ENCODE measurements around the gene OR2AT4.

OR2AT4 gene

DNA sequence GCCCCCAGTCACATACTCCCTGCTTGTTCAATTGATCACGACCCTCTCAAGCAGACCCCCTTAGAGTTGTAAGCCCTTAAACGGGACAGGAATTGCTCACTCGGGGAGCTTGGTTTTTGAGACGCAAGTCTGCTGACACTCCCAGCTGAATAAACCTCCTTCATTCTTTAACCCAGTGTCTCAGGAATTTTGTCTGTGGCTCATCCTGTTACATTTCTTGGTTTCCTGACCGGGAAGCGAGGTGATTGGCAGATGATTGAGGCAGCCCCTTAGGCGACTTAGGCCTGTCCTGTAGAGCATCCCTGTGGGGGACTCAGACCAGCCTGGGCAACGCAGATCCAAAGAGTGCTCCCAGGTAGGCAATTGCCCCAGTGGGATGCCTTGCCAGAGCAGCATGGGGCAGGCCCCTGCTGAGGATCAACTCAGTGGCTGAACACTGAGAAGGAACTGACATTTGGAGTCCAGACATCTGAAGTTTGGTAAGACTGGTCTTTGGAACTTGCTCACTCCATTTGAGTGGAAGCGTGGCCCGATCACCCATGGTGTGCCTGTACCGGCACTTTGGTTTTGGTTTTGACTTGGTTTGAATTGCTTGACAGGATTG lies 56.4 kb downstream of the OR2AT4 start:
- peaks cover 9% of the 10 kb centered on the region for H3K27me3 Mint-ChIP-seq
- H3K9me3 Mint-ChIP-seq, result peaks cover 4% of the 10 kb centered on the region
- no peak overlapping the region for H3K27ac Mint-ChIP-seq
- H3K4me1 Mint-ChIP-seq (ENCODE audit: low read depth), result peaks cover 5% of the 10 kb centered on the region
- H3K4me3 Mint-ChIP-seq, result no peak overlapping the region
- DNase-seq, result no peak
- H3K36me3 Mint-ChIP-seq (ENCODE audit: low read depth), result no peaks in the 10 kb centered on the region

DNA sequence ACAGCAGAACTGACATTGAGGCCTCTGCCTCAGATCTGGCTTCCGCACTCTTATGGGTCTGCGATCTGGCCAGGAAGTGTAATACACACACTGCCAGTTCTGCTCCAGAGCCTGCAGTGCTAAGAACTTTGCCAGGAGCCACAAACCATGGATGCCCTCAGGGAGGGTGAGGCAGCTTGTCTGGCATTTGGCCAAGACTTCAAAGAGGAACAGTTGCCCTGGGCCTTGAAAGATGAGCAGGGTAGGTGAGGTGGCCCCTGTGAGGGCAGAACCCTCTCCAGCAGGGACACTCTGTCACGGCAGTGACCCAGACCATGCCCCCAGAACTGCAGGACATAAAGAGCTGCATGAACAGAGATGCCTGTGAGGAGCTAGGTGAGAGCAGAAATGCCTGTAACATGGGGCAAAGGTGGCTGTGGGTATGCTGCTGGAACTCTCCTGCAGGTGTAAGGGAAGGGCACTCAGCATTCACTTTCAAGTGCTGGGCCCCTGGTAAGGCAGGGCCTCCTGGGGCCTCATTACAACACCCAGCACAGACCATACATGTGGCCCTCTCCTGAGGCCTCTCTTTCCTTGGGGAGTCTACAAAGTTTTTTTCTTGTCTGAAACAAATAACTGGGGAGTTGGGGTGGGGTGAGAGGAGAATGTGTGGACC lies 60.6 kb downstream of the OR2AT4 start:
- Mint-ChIP-seq H3K4me3 (no peak overlapping the region), H3K27ac (no peak overlapping the region), H3K9me3 (peaks cover 4% of the 10 kb centered on the region), H3K4me1 (ENCODE audit: low read depth) (peaks cover 6% of the 10 kb centered on the region), H3K36me3 (ENCODE audit: low read depth) (no peaks in the 10 kb centered on the region), H3K27me3 (peaks cover 6% of the 10 kb centered on the region)
- DNase-seq, result no peak

DNA sequence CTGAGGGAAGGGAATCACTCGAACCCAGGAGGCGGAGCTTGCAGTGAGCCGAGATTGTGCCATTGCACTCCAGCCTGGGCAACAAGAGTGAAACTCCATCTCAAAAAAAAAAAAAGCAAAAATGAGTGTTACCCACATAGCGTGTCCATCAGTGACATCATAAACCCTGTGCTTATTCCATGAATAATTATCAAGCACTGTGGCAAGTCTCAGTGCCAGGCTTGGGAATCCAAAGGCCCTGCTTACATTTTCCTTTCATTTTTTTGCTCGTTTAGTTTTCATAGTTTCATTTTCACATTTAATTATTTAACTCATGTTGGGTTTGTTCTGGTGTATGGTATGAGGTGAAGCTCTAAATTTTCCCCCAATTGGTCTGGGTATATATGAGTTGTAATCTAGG lies 61.4 kb downstream of the OR2AT4 start:
- Mint-ChIP-seq H3K27ac (no peak overlapping the region), H3K36me3 (ENCODE audit: low read depth) (no peaks in the 10 kb centered on the region), H3K9me3 (no peaks in the 10 kb centered on the region), H3K4me3 (no peak overlapping the region), H3K27me3 (no peaks in the 10 kb centered on the region), H3K4me1 (ENCODE audit: low read depth) (peaks cover 6% of the 10 kb centered on the region)
- DNase-seq, result no peak

DNA sequence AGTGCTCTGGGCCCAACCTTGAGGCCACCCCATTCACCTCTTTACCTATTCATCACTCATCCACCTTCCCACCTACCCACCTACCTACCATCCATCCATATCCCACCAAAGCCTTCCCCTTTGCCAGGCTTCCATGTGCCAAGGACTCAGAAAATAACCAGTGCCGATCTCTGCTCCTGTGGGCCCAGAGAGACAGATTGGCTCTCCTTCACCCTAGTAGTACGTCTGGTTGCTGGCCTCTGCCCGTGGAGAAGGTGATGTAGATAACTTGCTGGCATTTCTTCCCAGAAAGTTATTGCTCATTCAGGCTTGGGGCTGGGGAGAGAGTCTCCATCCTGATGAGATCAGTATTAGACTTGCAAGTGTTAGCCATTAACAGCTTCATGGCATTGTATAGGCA lies 62.8 kb downstream of the OR2AT4 start:
- Mint-ChIP-seq H3K36me3 (ENCODE audit: low read depth) (no peaks in the 10 kb centered on the region), H3K9me3 (no peaks in the 10 kb centered on the region), H3K27me3 (no peaks in the 10 kb centered on the region), H3K4me3 (no peak overlapping the region), H3K27ac (no peak overlapping the region), H3K4me1 (ENCODE audit: low read depth) (peaks cover 6% of the 10 kb centered on the region)
- no peak for DNase-seq

DNA sequence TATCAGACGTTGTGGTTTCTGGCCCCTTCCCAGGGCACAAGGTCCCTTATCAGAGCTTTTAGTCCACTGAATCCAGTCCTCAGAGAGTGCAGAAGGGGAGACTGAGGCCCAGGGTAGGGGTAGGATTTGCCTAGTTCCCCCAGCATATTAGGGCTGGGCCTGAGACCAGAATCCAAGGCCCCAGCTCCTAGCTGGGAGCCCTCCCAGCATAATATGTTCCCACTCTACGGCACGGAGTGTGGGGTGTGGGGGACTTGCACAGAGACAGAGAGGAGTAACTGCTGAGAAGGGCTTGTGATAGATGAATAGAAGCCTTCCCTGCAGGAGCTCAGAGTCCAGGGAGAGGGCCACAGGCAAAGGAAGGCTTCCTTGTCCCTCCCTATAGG lies 64.1 kb downstream of the OR2AT4 start:
- no peak overlapping the region for H3K4me3 Mint-ChIP-seq
- H3K36me3 Mint-ChIP-seq (ENCODE audit: low read depth), result no peaks in the 10 kb centered on the region
- no peaks in the 10 kb centered on the region for H3K27me3 Mint-ChIP-seq
- no peak overlapping the region for H3K27ac Mint-ChIP-seq
- peaks cover 6% of the 10 kb centered on the region for H3K4me1 Mint-ChIP-seq (ENCODE audit: low read depth)
- no peak for DNase-seq
- H3K9me3 Mint-ChIP-seq, result no peaks in the 10 kb centered on the region

DNA sequence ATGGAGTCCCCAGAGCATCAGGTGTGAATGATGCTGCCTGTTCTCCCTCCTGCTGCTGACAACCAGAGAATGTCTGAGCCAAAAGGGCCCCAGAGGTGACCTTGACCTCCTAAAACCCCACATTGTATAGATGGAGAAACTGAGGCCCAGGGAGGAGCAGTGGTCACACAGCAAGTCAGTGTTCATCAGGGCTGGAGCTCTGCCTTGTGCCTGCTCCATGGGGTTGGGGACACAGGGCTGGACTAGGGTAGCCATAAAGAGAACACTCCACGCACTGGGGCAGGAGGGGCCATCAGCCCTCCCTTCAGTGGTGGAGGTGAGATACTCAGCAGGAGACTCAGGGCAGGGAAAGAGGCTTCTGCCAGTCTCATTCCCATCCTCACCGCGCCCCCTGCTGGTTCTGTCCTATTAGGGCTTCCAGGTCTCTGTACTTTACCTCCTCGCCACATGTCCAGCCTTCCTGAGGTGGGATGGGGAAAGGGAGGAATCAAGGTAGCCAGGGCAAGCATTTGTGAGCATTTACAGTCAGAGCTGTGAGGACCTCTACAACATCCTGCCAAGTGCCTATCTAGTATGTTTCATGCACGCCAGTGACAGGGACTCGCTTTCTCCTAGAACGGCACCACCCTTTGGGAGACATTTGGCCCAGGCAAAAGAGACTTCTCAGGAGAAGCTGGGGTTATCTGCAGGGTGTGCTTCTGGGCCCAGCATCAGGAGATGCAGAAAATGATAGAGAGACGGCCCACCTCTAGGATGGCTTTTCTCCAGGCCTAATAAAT lies 64.7 kb downstream of the OR2AT4 start:
- Mint-ChIP-seq H3K36me3 (ENCODE audit: low read depth) (no peaks in the 10 kb centered on the region), H3K9me3 (no peaks in the 10 kb centered on the region), H3K4me1 (ENCODE audit: low read depth) (peaks cover 6% of the 10 kb centered on the region), H3K4me3 (no peak overlapping the region), H3K27me3 (no peaks in the 10 kb centered on the region), H3K27ac (no peak overlapping the region)
- DNase-seq, result peak; percentile 73

All from activated T-cell treated with anti-CD3 and anti-CD28 coated beads, Interleukin-2, amount 50 U/mL, for 24 hours (primary cell).